IPS-NIHi7 (cell line): Measurements from ENCODE around the gene TPSAB1.

Experiments
- DNase-seq: peaks from one replicate; pipeline ENCODE4 v3.0.0; 2012; ENCODE audit warnings: mixed read lengths; ENCODE audit errors: extremely low spot score

TPSAB1 gene

GRCh38 chr16:1210461-1210860 lies 30.0 kb upstream of the TPSAB1 start:
- DNase-seq, result no peak

GRCh38 chr16:1211451-1212268 lies 28.8 kb upstream of the TPSAB1 start:
- DNase-seq, result no peak

GRCh38 chr16:1212616-1213194 lies 27.8 kb upstream of the TPSAB1 start:
- no peak for DNase-seq

- no peak for DNase-seq
Measured at GRCh38 chr16:1213231-1213630, 27.3 kb upstream of the TPSAB1 start.

GRCh38 chr16:1213796-1214372 lies 26.6 kb upstream of the TPSAB1 start:
- DNase-seq, result no peak

- DNase-seq, result no peak
Measured at GRCh38 chr16:1214719-1215118, 25.8 kb upstream of the TPSAB1 start.

- DNase-seq, result no peak
Measured at GRCh38 chr16:1215574-1216295, 24.8 kb upstream of the TPSAB1 start.

- no peak for DNase-seq
Measured at GRCh38 chr16:1216296-1216619, 24.2 kb upstream of the TPSAB1 start.

- no peak for DNase-seq
Measured at GRCh38 chr16:1216681-1217400, 23.7 kb upstream of the TPSAB1 start.

GRCh38 chr16:1217526-1217925 lies 23.0 kb upstream of the TPSAB1 start:
- DNase-seq, result no peak

- DNase-seq, result no peak
Measured at GRCh38 chr16:1218061-1218929, 22.2 kb upstream of the TPSAB1 start.

GRCh38 chr16:1218930-1219611 lies 21.4 kb upstream of the TPSAB1 start:
- DNase-seq, result no peak

- DNase-seq, result no peak
Measured at GRCh38 chr16:1220098-1220728, 20.3 kb upstream of the TPSAB1 start.

- DNase-seq, result no peak
Measured at GRCh38 chr16:1220841-1221627, 19.5 kb upstream of the TPSAB1 start.

GRCh38 chr16:1221628-1222552 lies 18.6 kb upstream of the TPSAB1 start:
- no peak for DNase-seq

GRCh38 chr16:1222553-1223354 lies 17.8 kb upstream of the TPSAB1 start:
- no peak for DNase-seq
